Aorta (tissue), 5 donors: ENCODE measurements around the gene CUL1. TPM values are rescaled to one million over a fixed set of nuclear protein-coding genes. Genes with fewer than 3 reads are reported as not detected.

Source experiments
- ATAC-seq: fragments of 200-7000 bp; cut with Tn5 transposase; one replicate; pipeline ENCODE4 v1.9.1; 2022; ENCODE audit warnings: moderate library complexity; ENCODE audit not compliant: low FRiP score
- DNase-seq, 2 donors: peaks; one replicate each; pipeline ENCODE4 v3.0.0-alpha.2; 2020
- H3K27ac ChIP-seq, 2 donors: one replicate each; pipeline ENCODE4 v1.5.1; 2013; ENCODE audit warnings: low read length in 2 of 2, mild to moderate bottlenecking in 2 of 2, moderate library complexity in 2 of 2, control low read depth in 1 of 2, inconsistent platforms in 1 of 2, low read depth in 1 of 2
- H3K27me3 ChIP-seq, 2 donors: one replicate each; pipeline ENCODE4 v1.6.1; 2013; ENCODE audit warnings: control low read depth in 1 of 2, low read length in 1 of 2, mild to moderate bottlenecking in 1 of 2, moderate library complexity in 1 of 2; ENCODE audit not compliant: insufficient read depth in 2 of 2, control insufficient read depth in 1 of 2
- H3K36me3 ChIP-seq, 2 donors: one replicate each; pipeline ENCODE4 v1.6.1; 2013; ENCODE audit warnings: control low read depth in 1 of 2, low read length in 1 of 2, mild to moderate bottlenecking in 1 of 2; ENCODE audit not compliant: insufficient read depth in 2 of 2, control insufficient read depth in 1 of 2
- H3K4me1 ChIP-seq, 2 donors: one replicate each; pipeline ENCODE4 v1.6.1; 2013; ENCODE audit warnings: low read length in 2 of 2, control low read depth in 1 of 2, mild to moderate bottlenecking in 1 of 2, moderate library complexity in 1 of 2; ENCODE audit not compliant: insufficient read depth in 2 of 2, control insufficient read depth in 1 of 2
- H3K4me3 ChIP-seq, 2 donors: one replicate each; pipeline ENCODE4 v1.5.1; 2013; ENCODE audit warnings: low read length in 2 of 2, control low read depth in 1 of 2, mild to moderate bottlenecking in 1 of 2
- H3K9me3 ChIP-seq: one replicate; pipeline ENCODE4 v1.6.1; 2013; ENCODE audit warnings: mild to moderate bottlenecking, low read length; ENCODE audit not compliant: control insufficient read depth
- WGBS, 2 donors: extraction: QIAGEN DNeasy Blood & Tissue Kit; methylation state at CpG; one replicate each; pipeline ENCODE4 v1.1.7; 2013; 5-methylcytosine and 5-hydroxymethylcytosine counted together
- intact Hi-C, 2 donors: fragments of 100-400 bp; cut with DNase I; formaldehyde crosslinking; loops; one replicate each; pipeline versions ENCODE4 v1.14.2 to v1.15.0; 2022
- polyA plus RNA-seq, 2 donors: library from polyadenylated mRNA; stranded (reverse); fragments of 200-250 nt; gene quantifications; one replicate each; pipeline ENCODE4 v1.2.3, GENCODE V29; 2013
- total RNA-seq, 2 donors: library from RNA; stranded (reverse); fragmentation: NEBNext Ultra II Directional; extraction: Animal tissue kit (Norgen Biotek cat#: 25700); gene quantifications; one replicate each; pipeline ENCODE4 v1.2.1, GENCODE V29; 2021
- donor health status: healthy with polysubstance abuse.
- donor health status: Bipolar disorder and iron deficiency.
- donor health status: DM: no; HTN: no; CAD: no.
- donor health status: DM: no; HTN: no; CAD: no.
- donor health status: DM: yes; HTN: yes; CAD: no.

CUL1 gene
- total and polyA plus RNA-seq, 4 donors: 24.5 to 49.7 (median 39.1) TPM

- DNase-seq (no peak), ATAC-seq (no peak)
- peaks cover 0 to 7% of the 10 kb centered on the region in 2 donors for H3K36me3 ChIP-seq
- H3K4me1 ChIP-seq: no peaks in the 10 kb centered on the region
- intact Hi-C loops: no loop called here
- H3K27ac ChIP-seq: no peak overlapping the region
- WGBS, 2 donors: 81 to 86% methylated on average over 10 of the region's 10 CpGs
- H3K4me3 ChIP-seq: no peak overlapping the region
- H3K27me3 ChIP-seq: no peaks in the 10 kb centered on the region
- H3K9me3 ChIP-seq: no peaks in the 10 kb centered on the region
Measured at GRCh38 chr7:148804343-148805235, 105.9 kb downstream of the CUL1 start.

- no peaks in the 10 kb centered on the region for H3K9me3 ChIP-seq
- no peak overlapping the region for H3K27ac ChIP-seq
- no peaks in the 10 kb centered on the region for H3K4me1 ChIP-seq
- DNase-seq (no peak), ATAC-seq (no peak)
- H3K36me3 ChIP-seq: no peaks in the 10 kb centered on the region
- no peak overlapping the region for H3K4me3 ChIP-seq
- no peaks in the 10 kb centered on the region for H3K27me3 ChIP-seq
- WGBS, 2 donors: 95% methylated on average over 7 of the region's 7 CpGs
- intact Hi-C loops: no loop called here
Measured at GRCh38 chr7:148806187-148806586, 107.5 kb downstream of the CUL1 start.

- no peak overlapping the region for H3K4me3 ChIP-seq
- intact Hi-C loops: no loop called here
- DNase-seq (no peak), ATAC-seq (no peak)
- no peaks in the 10 kb centered on the region for H3K9me3 ChIP-seq
- no peak overlapping the region for H3K27ac ChIP-seq
- no peaks in the 10 kb centered on the region for H3K27me3 ChIP-seq
- 65 to 72% methylated on average over 4 of the region's 4 CpGs for WGBS, 2 donors
- H3K4me1 ChIP-seq: no peaks in the 10 kb centered on the region
- no peaks in the 10 kb centered on the region for H3K36me3 ChIP-seq
Measured at GRCh38 chr7:148807436-148807835, 108.7 kb downstream of the CUL1 start.

GRCh38 chr7:148809856-148810255, 111.2 kb downstream of the CUL1 start:
- WGBS, 2 donors: 59 to 67% methylated on average over 4 of the region's 4 CpGs
- DNase-seq: no peak
- H3K4me3 ChIP-seq: no peak overlapping the region
- H3K4me1 ChIP-seq: no peaks in the 10 kb centered on the region
- H3K27me3 ChIP-seq: no peaks in the 10 kb centered on the region
- intact Hi-C loops: no loop called here
- no peak overlapping the region for H3K27ac ChIP-seq
- no peaks in the 10 kb centered on the region for H3K36me3 ChIP-seq
- ATAC-seq: no peak
- H3K9me3 ChIP-seq: no peaks in the 10 kb centered on the region

- Histone ChIP-seq H3K9me3 (no peaks in the 10 kb centered on the region), H3K27ac (no peak overlapping the region), H3K27me3 (no peaks in the 10 kb centered on the region), H3K4me1 (no peaks in the 10 kb centered on the region), H3K4me3 (no peak overlapping the region), H3K36me3 (no peaks in the 10 kb centered on the region)
- ATAC-seq (no peak), DNase-seq (no peak)
- WGBS, 2 donors: 82 to 83% methylated on average over 4 of the region's 4 CpGs
- intact Hi-C loops: no loop called here
Measured at GRCh38 chr7:148811892-148812291, 113.2 kb downstream of the CUL1 start.

- Histone ChIP-seq H3K4me3 (no peak overlapping the region), H3K4me1 (no peaks in the 10 kb centered on the region), H3K36me3 (no peaks in the 10 kb centered on the region), H3K27ac (no peak overlapping the region), H3K9me3 (no peaks in the 10 kb centered on the region), H3K27me3 (no peaks in the 10 kb centered on the region)
- no peak for DNase-seq
- intact Hi-C loops: no loop called here
- 94 to 95% methylated on average over 9 of the region's 9 CpGs for WGBS, 2 donors
- no peak for ATAC-seq
Measured at GRCh38 chr7:148813890-148814289, 115.2 kb downstream of the CUL1 start.

- 84 to 88% methylated on average over 10 of the region's 10 CpGs for WGBS, 2 donors
- no peak for ATAC-seq
- no peaks in the 10 kb centered on the region for H3K27me3 ChIP-seq
- no peak overlapping the region for H3K27ac ChIP-seq
- no peaks in the 10 kb centered on the region for H3K9me3 ChIP-seq
- no peaks in the 10 kb centered on the region for H3K36me3 ChIP-seq
- no peak for DNase-seq
- intact Hi-C loops: no loop called here
- no peaks in the 10 kb centered on the region for H3K4me1 ChIP-seq
- H3K4me3 ChIP-seq: no peak overlapping the region
Measured at GRCh38 chr7:148814922-148815559, 116.3 kb downstream of the CUL1 start.

- intact Hi-C loops: no loop called here
- Histone ChIP-seq H3K27ac (no peak overlapping the region), H3K9me3 (no peaks in the 10 kb centered on the region), H3K4me3 (no peak overlapping the region), H3K27me3 (no peaks in the 10 kb centered on the region), H3K4me1 (no peaks in the 10 kb centered on the region), H3K36me3 (no peaks in the 10 kb centered on the region)
- 81 to 83% methylated on average over 3 of the region's 3 CpGs for WGBS, 2 donors
- no peak for DNase-seq
- ATAC-seq: no peak
Measured at GRCh38 chr7:148815612-148816011, 116.9 kb downstream of the CUL1 start.
